Measurements from ENCODE around the gene TMEM221. TPM values are rescaled to one million over a fixed set of nuclear protein-coding genes. Genes with fewer than 3 reads are reported as not detected.

The TMEM221 gene
- total RNA-seq, 2 experiments from 2014 or later = not detected

DNA sequence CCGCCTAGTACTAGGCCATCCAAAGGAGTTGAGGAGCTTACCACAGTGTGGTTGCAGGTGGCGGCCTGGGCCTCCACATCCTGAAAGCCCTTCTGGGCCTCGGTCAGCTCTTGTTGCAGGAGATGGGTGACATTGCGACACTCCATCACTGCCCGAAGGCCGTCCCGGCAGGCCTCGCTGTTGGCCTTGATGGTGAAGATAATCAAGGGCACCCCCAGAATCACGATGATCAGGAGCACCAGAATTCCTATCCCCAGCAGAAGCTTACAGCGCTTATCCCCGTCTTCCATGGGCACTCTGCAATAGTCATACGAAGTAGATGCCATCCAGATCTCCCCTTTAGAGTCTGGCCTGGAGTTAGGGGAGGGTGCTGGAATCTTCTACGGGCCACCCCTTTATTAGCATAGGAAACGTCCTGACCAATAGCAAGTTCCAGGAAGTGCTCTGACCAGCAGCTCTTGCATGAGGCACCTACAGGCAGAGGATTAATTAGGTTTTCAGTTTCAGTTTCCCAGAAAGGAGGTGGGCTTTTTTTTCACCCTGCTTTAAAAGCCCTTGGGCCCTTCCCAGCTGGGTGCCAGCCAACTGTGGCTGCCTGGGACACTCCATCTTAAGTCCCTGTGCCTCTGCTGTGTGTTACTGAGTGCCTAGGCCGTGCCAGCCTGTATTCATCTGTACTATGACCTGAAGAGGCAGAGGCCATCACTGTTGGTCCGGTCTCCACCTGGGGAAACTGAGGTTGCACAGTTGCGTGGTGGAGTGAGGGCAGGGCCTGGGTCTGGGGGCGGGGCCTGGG, 43.0 kb downstream of the TMEM221 start, which contains the start of gene BST2:
Gene BST2, minus strand, starts transcription at position 381 of the 796 bp plus-strand sequence. Its CDS starts 55 bp downstream, at position 326.
- intact Hi-C loops (cut with micrococcal nuclease) = loop anchor here (10.0 kb wide), 1 partner anchor 49 kb away; no protein-coding TSS in a partner anchor
- Mint-ChIP-seq H3K9me3 (no peaks in the 10 kb centered on the region), H3K27me3 (no peaks in the 10 kb centered on the region), H3K27ac (peak within 1 kb of the TSS; percentile 97), H3K4me1 (ENCODE audit: low read depth) (peaks cover 29% of the 10 kb centered on the region), H3K36me3 (ENCODE audit: low read depth) (peaks cover 38% of the 10 kb centered on the region), H3K4me3 (peak within 1 kb of the TSS; percentile 95)
- TF ChIP-seq, protein P1, sequence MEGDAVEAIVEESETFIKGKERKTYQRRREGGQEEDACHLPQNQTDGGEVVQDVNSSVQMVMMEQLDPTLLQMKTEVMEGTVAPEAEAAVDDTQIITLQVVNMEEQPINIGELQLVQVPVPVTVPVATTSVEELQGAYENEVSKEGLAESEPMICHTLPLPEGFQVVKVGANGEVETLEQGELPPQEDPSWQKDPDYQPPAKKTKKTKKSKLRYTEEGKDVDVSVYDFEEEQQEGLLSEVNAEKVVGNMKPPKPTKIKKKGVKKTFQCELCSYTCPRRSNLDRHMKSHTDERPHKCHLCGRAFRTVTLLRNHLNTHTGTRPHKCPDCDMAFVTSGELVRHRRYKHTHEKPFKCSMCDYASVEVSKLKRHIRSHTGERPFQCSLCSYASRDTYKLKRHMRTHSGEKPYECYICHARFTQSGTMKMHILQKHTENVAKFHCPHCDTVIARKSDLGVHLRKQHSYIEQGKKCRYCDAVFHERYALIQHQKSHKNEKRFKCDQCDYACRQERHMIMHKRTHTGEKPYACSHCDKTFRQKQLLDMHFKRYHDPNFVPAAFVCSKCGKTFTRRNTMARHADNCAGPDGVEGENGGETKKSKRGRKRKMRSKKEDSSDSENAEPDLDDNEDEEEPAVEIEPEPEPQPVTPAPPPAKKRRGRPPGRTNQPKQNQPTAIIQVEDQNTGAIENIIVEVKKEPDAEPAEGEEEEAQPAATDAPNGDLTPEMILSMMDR (IDR thresholded peaks at IDR 0.05) = no peak
- POLR2A ChIA-PET = interaction anchor here (0.6 to 2.5 kb wide), 22 partner anchors 9 to 530 kb away, joined by 3 to 22 read pairs (median 4); partner anchors contain the start of genes ANO8, BABAM1, CCDC194 and MVB12A
- DNase-seq = peak; percentile 72
- peak; percentile 77 for ATAC-seq
- CTCF ChIA-PET = interaction anchor here (0.6 to 1.8 kb wide), 9 partner anchors 14 to 138 kb away, joined by 3 to 8 read pairs (median 5); partner anchors contain the start of genes BABAM1, DDA1 and MVB12A

DNA sequence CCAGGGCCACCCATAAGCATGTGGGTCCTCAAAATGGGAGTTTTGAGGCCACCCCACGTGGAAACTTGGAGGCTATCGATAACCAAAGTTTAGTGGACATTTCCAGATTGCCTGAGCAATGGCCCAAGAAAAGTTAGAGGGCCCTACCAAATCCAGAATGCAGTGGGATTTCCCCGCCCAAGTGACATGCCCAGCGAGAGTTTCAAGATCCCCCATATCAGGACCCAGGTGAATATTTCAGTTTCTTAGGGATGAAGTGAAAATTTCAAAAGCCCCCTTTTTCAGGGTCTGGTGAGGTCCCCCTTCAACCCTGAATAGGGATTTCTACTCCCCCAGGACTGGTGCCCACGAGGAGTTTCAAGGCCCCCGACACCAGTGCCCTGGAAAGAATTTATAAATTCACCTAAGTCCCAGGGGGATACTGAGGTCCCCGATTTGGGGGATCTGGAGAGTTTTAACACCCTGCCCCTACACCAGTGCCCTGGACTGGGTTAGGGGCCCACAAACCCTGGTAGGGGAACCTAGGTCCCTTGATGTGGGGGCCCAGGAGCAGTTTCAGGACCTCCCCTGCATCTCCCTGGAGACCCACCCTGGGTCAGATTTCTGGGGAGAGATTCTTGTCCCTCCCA, 43.7 kb downstream of the TMEM221 start:
- intact Hi-C loops (cut with micrococcal nuclease) = loop anchor here (10.0 kb wide), 1 partner anchor 50 kb away; no protein-coding TSS in a partner anchor
- Mint-ChIP-seq H3K27me3 (no peaks in the 10 kb centered on the region), H3K27ac (peak overlapping the region; percentile 97), H3K9me3 (no peaks in the 10 kb centered on the region), H3K4me3 (peak overlapping the region; percentile 95), H3K4me1 (ENCODE audit: low read depth) (peaks cover 29% of the 10 kb centered on the region), H3K36me3 (ENCODE audit: low read depth) (peaks cover 38% of the 10 kb centered on the region)
- TF ChIP-seq, protein P1 (IDR thresholded peaks at IDR 0.05) = no peak
- peak; percentile 25 for DNase-seq
- CTCF ChIA-PET = interaction anchor here (0.7 to 1.6 kb wide), 5 partner anchors 15 to 118 kb away, joined by 3 to 8 read pairs (median 5); partner anchors contain the start of gene DDA1
- POLR2A ChIA-PET = interaction anchor here (0.6 to 2.5 kb wide), 20 partner anchors 10 to 530 kb away, joined by 3 to 22 read pairs (median 4); partner anchors contain the start of genes BABAM1, CCDC194, MVB12A and RPL18A
- no peak for ATAC-seq

DNA sequence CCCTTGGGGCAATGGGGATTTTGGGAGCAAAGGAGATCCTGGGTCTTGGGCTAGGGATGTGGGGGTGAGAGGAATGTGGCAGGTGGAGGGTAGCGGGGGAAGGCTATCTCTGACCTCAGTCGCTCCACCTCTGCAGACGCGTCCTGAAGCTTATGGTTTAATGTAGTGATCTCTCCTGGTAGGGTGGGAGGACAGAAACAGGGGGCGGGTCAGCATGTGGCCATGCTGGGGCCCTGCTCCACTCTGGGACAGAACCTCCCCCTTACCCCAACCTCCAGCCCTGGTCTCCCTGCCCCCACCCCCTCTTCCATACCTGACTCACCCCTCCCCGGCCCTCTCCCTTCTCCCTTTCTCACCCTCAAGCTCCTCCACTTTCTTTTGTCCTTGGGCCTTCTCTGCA, 44.5 kb downstream of the TMEM221 start:
- Mint-ChIP-seq H3K36me3 (ENCODE audit: low read depth) (peaks cover 38% of the 10 kb centered on the region), H3K27me3 (no peaks in the 10 kb centered on the region), H3K9me3 (no peaks in the 10 kb centered on the region), H3K27ac (peak overlapping the region; percentile 97), H3K4me3 (peak overlapping the region; percentile 95), H3K4me1 (ENCODE audit: low read depth) (peaks cover 29% of the 10 kb centered on the region)
- intact Hi-C loops (cut with micrococcal nuclease) = loop anchor here (10.0 kb wide), 1 partner anchor 51 kb away; no protein-coding TSS in a partner anchor
- peak; percentile 38 for DNase-seq
- POLR2A ChIA-PET = interaction anchor here (0.6 to 2.0 kb wide), 3 partner anchors 10 to 170 kb away, joined by 3 to 12 read pairs (median 3); partner anchors contain the start of gene CCDC194
- TF ChIP-seq, protein P1 (IDR thresholded peaks at IDR 0.05) = no peak
- CTCF ChIA-PET = interaction anchor here (0.6 to 1.4 kb wide), 4 partner anchors 9 to 37 kb away, joined by 3 to 4 read pairs (median 4); partner anchors contain the start of gene MVB12A
- no peak for ATAC-seq

DNA sequence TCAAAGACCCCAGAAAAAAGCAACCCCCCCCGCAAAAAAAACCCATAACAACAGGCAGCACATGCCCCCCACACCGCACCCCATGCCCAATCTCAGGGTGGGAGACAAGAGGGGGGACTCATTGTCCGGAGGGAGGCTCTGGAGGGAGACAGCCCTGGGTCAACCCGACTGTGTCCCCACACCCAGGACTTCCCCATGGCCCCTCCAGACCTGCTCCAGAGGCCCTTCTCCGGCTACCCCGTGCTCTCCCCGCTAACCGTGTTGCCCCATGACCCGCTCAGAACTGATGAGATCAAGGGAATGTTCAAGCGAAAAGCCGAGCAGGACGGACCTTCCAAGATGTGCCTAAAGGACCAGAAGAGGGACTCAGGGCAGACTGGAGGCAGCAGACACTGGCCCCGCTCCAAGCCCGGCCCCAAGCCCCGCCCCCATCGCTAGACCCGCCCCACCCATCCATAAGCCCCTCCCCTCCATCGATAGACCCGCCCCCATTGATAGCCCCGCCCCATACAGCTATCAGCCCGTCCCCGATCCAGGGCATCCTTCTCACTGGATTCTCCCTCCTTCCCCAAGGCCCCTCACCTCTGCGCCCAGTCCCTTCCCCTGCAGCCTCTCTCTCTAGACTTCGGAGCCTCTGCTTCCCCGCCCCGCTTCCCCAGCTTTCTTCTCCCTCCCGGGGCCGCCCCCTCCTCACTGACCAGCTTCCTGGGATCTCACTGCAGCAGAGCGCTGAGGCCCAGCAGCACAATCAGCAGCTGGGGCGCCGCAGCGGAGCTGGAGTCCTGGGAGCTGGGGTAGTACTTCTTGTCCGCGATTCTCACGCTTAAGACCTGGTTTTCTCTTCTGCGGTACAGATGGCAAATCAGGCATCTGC, 45.2 kb downstream of the TMEM221 start:
- Mint-ChIP-seq H3K27me3 (no peaks in the 10 kb centered on the region), H3K9me3 (no peaks in the 10 kb centered on the region), H3K4me1 (ENCODE audit: low read depth) (peaks cover 29% of the 10 kb centered on the region), H3K4me3 (peak overlapping the region; percentile 95), H3K36me3 (ENCODE audit: low read depth) (peaks cover 38% of the 10 kb centered on the region), H3K27ac (peak overlapping the region; percentile 97)
- DNase-seq = peak; percentile 61
- CTCF ChIA-PET = interaction anchor here (0.6 to 1.4 kb wide), 5 partner anchors 10 to 92 kb away, joined by 3 to 4 read pairs (median 3); partner anchors contain the start of gene MVB12A
- TF ChIP-seq, protein P1 (IDR thresholded peaks at IDR 0.05) = no peak
- POLR2A ChIA-PET = interaction anchor here (0.9 to 1.2 kb wide), 2 partner anchors 10 to 16 kb away, joined by 3 read pairs; partner anchors contain the start of genes CCDC194 and MVB12A
- ATAC-seq = peak; percentile 64
- intact Hi-C loops (cut with micrococcal nuclease) = loop anchor here (10.0 kb wide), 1 partner anchor 52 kb away; no protein-coding TSS in a partner anchor
